ENCODE data around the gene PLCD4. TPM values are rescaled to one million over a fixed set of nuclear protein-coding genes. Genes with fewer than 3 reads are reported as not detected.
A peak's percentile ranks its signal among the peaks of the same experiment; 100 is the strongest.

PLCD4 gene
- total and polyA plus RNA-seq, 11 donors: 0.11 to 1.9 (median 0.34) TPM

- Histone ChIP-seq H3K4me3 (no peak overlapping the region), H3K36me3 (peaks cover 0 to 67% (median 49%) of the 10 kb centered on the region in 9 donors), H3K27ac (peak overlapping the region in 9 of 12 donors; percentile 22 to 90 (median 80)), H3K9me3 (no peaks in the 10 kb centered on the region), H3K4me1 (peaks cover 0 to 35% (median 21%) of the 10 kb centered on the region in 12 donors), H3K27me3 (no peaks in the 10 kb centered on the region)
- intact Hi-C loops (cut with DNase I): loop anchor here in 2 of 10 donors (10.0 kb wide), 2 partner anchors 78 to 292 kb away; partner anchors contain the start of genes BCS1L (in 1 of the 2) and ZNF142 (in 1 of the 2)
- DNase-seq (no peak), ATAC-seq (no peak)
- TF ChIP-seq POLR2A (IDR thresholded peaks at IDR 0.05) (no peak), CTCF (IDR thresholded peaks at IDR 0.05) (no peak)
- 84 to 97% (median 91%) methylated on average over 4 of the region's 4 CpGs for WGBS, 4 donors
These were observed 30.8 kb upstream of the PLCD4 start for GRCh38 chr2:218576854-218577253.

DNA sequence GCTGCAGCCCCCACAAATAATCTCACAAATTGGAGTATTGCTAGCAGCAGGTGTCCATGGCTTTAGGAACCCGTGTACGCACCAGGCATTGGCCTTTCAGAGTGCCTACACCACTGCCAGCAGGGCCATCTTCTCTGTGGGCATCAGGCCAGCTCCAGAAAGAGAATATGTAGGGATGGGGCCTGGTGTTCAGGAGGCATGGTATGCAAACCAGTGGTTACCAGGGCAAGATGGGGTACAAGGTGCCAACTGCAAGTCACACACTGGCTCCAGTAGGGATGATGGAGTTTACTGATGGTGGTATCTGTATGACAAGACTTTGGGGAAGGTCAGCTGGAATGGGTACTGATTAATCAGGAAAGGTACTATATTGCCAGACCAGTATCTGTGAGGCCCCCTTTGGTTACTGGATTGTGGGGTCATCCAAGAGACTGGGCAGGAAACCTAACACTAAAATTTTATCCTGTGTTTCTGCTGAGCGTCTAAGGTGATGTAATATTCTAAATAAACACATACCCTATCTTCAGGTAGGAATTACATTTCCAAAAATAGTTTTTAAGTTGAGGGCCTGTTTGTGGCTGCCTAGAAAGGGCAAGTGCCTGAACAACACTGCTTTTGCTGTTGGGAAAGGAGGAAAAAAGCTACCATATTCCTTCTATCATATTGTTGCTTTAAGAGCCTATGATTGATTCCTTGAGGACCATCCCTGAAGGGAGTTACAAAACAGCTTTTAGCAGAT, 30.0 kb upstream of the PLCD4 start:
- Histone ChIP-seq H3K9me3 (no peaks in the 10 kb centered on the region), H3K27ac (peak overlapping the region; percentile 22 to 90 (median 72)), H3K4me3 (no peak overlapping the region), H3K27me3 (no peaks in the 10 kb centered on the region), H3K36me3 (peaks cover 0 to 67% (median 51%) of the 10 kb centered on the region in 9 donors), H3K4me1 (peaks cover 0 to 34% (median 18%) of the 10 kb centered on the region in 12 donors)
- intact Hi-C loops (cut with DNase I): loop anchor here in 2 of 10 donors (10.0 kb wide), 2 partner anchors 77 to 293 kb away; partner anchors contain the start of genes BCS1L (in 1 of the 2) and ZNF142 (in 1 of the 2)
- no peak for TF ChIP-seq CTCF (IDR thresholded peaks at IDR 0.05)
- no peak for TF ChIP-seq POLR2A (IDR thresholded peaks at IDR 0.05)
- 50 to 76% (median 67%) methylated on average over 3 of the region's 3 CpGs for WGBS, 4 donors
- DNase-seq (peak in 2 of 5 donors; percentile 13 to 34), ATAC-seq (peak; percentile 70 to 88 (median 80))

DNA sequence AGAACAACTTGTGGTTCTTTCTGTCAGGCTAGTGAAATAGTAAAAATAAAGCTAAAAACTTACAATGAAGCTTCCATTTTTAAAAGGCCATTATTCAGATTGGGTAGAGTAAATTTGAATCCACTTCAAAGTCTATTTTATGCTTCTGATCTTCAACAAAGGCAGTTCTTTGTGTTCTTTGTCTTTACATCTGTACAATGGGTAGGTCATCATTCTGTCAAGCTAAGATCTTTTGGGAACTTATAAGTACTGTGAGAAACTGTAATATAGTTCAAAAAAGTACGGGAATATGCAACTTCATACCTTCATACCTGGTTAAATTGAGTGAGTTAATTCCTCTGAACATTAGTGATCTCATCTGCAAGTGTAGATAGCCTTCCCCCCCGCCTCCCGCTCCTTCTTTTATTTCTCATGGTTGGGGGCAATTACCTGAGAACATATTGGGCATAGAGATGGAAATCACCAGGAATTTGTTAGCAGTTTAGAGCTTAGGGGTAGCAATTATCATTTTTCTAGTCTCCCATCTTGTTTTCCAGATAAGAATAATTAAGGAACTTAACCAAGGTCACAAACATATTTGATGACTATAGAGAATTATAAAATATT, 29.3 kb upstream of the PLCD4 start:
- Histone ChIP-seq H3K4me1 (peaks cover 0 to 33% (median 15%) of the 10 kb centered on the region in 12 donors), H3K36me3 (peaks cover 0 to 67% (median 52%) of the 10 kb centered on the region in 9 donors)

More for the DNA sequence above, 29.3 kb upstream of the PLCD4 start:
- Histone ChIP-seq H3K4me3 (no peak overlapping the region), H3K27me3 (no peaks in the 10 kb centered on the region), H3K9me3 (no peaks in the 10 kb centered on the region), H3K27ac (peak overlapping the region in 10 of 12 donors; percentile 49 to 90 (median 77))
- ATAC-seq (no peak), DNase-seq (no peak)
- 94 to 99% (median 96%) methylated on average over 3 of the region's 3 CpGs for WGBS, 4 donors
- TF ChIP-seq CTCF (IDR thresholded peaks at IDR 0.05) (no peak), POLR2A (IDR thresholded peaks at IDR 0.05) (no peak)
- intact Hi-C loops (cut with DNase I): loop anchor here in 2 of 10 donors (10.0 kb wide), 2 partner anchors 76 to 294 kb away; partner anchors contain the start of genes BCS1L (in 1 of the 2) and ZNF142 (in 1 of the 2)
